ENCODE measurements around the gene NT5C1B.

DNA sequence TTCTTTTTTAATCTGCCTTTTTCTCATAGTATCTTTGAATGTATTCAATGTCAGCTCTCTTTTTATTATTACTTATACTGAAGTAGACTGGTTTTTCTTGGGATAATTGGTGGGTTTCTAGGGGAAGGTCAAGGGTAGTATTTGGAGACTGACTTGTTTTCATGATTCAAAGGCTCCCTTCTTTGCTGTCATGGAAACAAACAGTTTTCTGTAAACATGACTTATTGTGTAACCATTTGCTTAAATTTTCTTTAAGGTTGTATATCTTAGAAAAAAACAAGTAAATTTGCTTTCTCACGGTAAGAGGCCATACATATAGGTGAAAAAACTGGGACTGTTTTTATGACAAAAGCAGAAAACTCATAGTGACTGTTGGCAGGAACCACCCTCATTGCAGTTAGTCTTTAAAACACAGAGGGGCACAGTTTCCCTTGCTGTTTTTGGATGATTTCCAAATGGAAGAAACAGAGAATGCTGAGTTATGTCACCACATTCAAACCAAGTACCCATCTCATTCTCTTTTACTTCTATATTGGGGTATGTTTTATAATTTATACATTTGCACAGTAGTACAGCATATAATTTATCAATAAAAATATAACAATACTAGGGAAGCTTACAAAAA lies 23.1 kb downstream of the NT5C1B start:
- TF ChIP-seq EGR1 (IDR thresholded peaks at IDR 0.05; ENCODE audit: low read depth in 2 of 2): no peak
- TF ChIP-seq TAF1 (conservative IDR thresholded peaks at IDR 0.05): no peak
- TF ChIP-seq, protein P1, sequence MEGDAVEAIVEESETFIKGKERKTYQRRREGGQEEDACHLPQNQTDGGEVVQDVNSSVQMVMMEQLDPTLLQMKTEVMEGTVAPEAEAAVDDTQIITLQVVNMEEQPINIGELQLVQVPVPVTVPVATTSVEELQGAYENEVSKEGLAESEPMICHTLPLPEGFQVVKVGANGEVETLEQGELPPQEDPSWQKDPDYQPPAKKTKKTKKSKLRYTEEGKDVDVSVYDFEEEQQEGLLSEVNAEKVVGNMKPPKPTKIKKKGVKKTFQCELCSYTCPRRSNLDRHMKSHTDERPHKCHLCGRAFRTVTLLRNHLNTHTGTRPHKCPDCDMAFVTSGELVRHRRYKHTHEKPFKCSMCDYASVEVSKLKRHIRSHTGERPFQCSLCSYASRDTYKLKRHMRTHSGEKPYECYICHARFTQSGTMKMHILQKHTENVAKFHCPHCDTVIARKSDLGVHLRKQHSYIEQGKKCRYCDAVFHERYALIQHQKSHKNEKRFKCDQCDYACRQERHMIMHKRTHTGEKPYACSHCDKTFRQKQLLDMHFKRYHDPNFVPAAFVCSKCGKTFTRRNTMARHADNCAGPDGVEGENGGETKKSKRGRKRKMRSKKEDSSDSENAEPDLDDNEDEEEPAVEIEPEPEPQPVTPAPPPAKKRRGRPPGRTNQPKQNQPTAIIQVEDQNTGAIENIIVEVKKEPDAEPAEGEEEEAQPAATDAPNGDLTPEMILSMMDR (IDR thresholded peaks at IDR 0.05; ENCODE audit: low read depth, low read length, missing input control): no peak
- TF ChIP-seq, protein P2, sequence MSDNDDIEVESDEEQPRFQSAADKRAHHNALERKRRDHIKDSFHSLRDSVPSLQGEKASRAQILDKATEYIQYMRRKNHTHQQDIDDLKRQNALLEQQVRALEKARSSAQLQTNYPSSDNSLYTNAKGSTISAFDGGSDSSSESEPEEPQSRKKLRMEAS (IDR thresholded peaks at IDR 0.05): no peak
- TF ChIP-seq, protein P3, sequence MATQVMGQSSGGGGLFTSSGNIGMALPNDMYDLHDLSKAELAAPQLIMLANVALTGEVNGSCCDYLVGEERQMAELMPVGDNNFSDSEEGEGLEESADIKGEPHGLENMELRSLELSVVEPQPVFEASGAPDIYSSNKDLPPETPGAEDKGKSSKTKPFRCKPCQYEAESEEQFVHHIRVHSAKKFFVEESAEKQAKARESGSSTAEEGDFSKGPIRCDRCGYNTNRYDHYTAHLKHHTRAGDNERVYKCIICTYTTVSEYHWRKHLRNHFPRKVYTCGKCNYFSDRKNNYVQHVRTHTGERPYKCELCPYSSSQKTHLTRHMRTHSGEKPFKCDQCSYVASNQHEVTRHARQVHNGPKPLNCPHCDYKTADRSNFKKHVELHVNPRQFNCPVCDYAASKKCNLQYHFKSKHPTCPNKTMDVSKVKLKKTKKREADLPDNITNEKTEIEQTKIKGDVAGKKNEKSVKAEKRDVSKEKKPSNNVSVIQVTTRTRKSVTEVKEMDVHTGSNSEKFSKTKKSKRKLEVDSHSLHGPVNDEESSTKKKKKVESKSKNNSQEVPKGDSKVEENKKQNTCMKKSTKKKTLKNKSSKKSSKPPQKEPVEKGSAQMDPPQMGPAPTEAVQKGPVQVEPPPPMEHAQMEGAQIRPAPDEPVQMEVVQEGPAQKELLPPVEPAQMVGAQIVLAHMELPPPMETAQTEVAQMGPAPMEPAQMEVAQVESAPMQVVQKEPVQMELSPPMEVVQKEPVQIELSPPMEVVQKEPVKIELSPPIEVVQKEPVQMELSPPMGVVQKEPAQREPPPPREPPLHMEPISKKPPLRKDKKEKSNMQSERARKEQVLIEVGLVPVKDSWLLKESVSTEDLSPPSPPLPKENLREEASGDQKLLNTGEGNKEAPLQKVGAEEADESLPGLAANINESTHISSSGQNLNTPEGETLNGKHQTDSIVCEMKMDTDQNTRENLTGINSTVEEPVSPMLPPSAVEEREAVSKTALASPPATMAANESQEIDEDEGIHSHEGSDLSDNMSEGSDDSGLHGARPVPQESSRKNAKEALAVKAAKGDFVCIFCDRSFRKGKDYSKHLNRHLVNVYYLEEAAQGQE (IDR thresholded peaks at IDR 0.05): no peak
- no peak for TF ChIP-seq HNF4G (IDR thresholded peaks at IDR 0.05)
- no peak for TF ChIP-seq RXRA (IDR thresholded peaks at IDR 0.05)
- TF ChIP-seq, protein P4, sequence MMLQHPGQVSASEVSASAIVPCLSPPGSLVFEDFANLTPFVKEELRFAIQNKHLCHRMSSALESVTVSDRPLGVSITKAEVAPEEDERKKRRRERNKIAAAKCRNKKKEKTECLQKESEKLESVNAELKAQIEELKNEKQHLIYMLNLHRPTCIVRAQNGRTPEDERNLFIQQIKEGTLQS (IDR thresholded peaks at IDR 0.05): no peak
- TF ChIP-seq RAD21 (IDR thresholded peaks at IDR 0.05): no peak
- TF ChIP-seq YY1 (IDR thresholded peaks at IDR 0.05): no peak
- no peak for TF ChIP-seq JUND (IDR thresholded peaks at IDR 0.05)
- TF ChIP-seq SP1 (IDR thresholded peaks at IDR 0.05): no peak
- TF ChIP-seq FOXA1 (IDR thresholded peaks at IDR 0.05): no peak
- TF ChIP-seq GABPA (IDR thresholded peaks at IDR 0.05 in 1 of 2, conservative IDR thresholded peaks at IDR 0.05 in 1 of 2): no peak
